Esophagus muscularis mucosa (tissue), 4 donors: Measurements from ENCODE around the gene SYT17. TPM values are rescaled to one million over a fixed set of nuclear protein-coding genes. Genes with fewer than 3 reads are reported as not detected.

ENCODE experiments used
- DNase-seq: peaks from one replicate; pipeline ENCODE4 v3.0.0-alpha.2; 2017; ENCODE audit errors: extremely low spot score
- H3K27ac ChIP-seq, 4 donors: fragments of 200-600 bp; sonication (generic); replicated peaks in 1 of 4; 1 replicate in 3 of 4; 2 replicates in 1 of 4; pipeline ENCODE4 v1.5.1; 2016 to 2019; ENCODE audit warnings: mild to moderate bottlenecking in 1 of 4
- H3K27me3 ChIP-seq, 4 donors: fragments of 200-600 bp; sonication (generic); one replicate each; pipeline versions ENCODE4 v1.5.1 to v1.6.0; 2016 to 2019
- H3K36me3 ChIP-seq, 4 donors: fragments of 200-600 bp; sonication (generic); one replicate each; pipeline ENCODE4 v1.5.1; 2016 to 2019
- H3K4me1 ChIP-seq, 4 donors: fragments of 200-600 bp; sonication (generic); one replicate each; pipeline ENCODE4 v1.5.1; 2016 to 2019
- H3K4me3 ChIP-seq, 4 donors: fragments of 200-600 bp; sonication (generic); 1 replicate in 2 of 4; 2 replicates in 2 of 4; pipeline ENCODE4 v1.5.1; 2016 to 2019; ENCODE audit warnings: mild to moderate bottlenecking in 4 of 4, moderate library complexity in 1 of 4
- H3K9me3 ChIP-seq, 4 donors: fragments of 200-600 bp; sonication (generic); 1 replicate in 3 of 4; 2 replicates in 1 of 4; pipeline ENCODE4 v1.5.1; 2016 to 2019
- EP300 ChIP-seq: sonication (generic); formaldehyde crosslinking; IDR thresholded peaks from one replicate; pipeline ENCODE4 v1.6.1; 2017; ENCODE audit warnings: antibody characterized with exemption
- POLR2A ChIP-seq: fragments of 450-650 bp; IDR thresholded peaks from one replicate; pipeline ENCODE4 v1.6.1; 2017; ENCODE audit warnings: antibody characterized with exemption, moderate library complexity, mild to moderate bottlenecking, low read depth
- POLR2AphosphoS5 ChIP-seq, 2 donors: sonication (generic); formaldehyde crosslinking; IDR thresholded peaks; one replicate each; pipeline ENCODE4 v1.6.1; 2017; ENCODE audit warnings: antibody characterized with exemption in 2 of 2
- WGBS: methylation state at CpG from one replicate; pipeline ENCODE4 v1.1.5; 2018; 5-methylcytosine and 5-hydroxymethylcytosine counted together
- intact Hi-C: fragments of 100-400 bp; cut with DNase I; formaldehyde crosslinking; loops from one replicate; pipeline ENCODE4 v1.15.1; 2023
- total RNA-seq, 4 donors: library from RNA; depleted of rRNA; stranded (reverse); fragments of >200 nt; gene quantifications; one replicate each; pipeline versions ENCODE4 v1.1.0 to v1.2.1, GENCODE V29; 2016
- TF ChIP-seq, protein P1 (sequence below), 3 experiments: fragments of 200-600 bp in 2 of 3; fragments of 450-650 bp in 1 of 3; sonication (generic) in 2 of 3; IDR thresholded peaks; one replicate each; pipeline ENCODE4 v1.5.1; 2017 to 2019; ENCODE audit warnings: antibody characterized with exemption in 3 of 3, mild to moderate bottlenecking in 2 of 3, moderate library complexity in 1 of 3

The SYT17 gene
- total RNA-seq, 4 donors from 2014 or later = 5.0 to 8.7 (median 6.2) TPM

GRCh38 chr16:19179546-19180490 is 11.8 kb downstream of the SYT17 start:
- Histone ChIP-seq H3K4me3 (no peak overlapping the region), H3K27me3 (no peaks in the 10 kb centered on the region), H3K4me1 (peaks cover 0 to 5% (median 0%) of the 10 kb centered on the region in 4 donors), H3K9me3 (no peaks in the 10 kb centered on the region), H3K27ac (no peak overlapping the region), H3K36me3 (no peaks in the 10 kb centered on the region)
- TF ChIP-seq POLR2AphosphoS5 (IDR thresholded peaks at IDR 0.05) = no peak
- no peak for TF ChIP-seq POLR2A
- TF ChIP-seq, protein P1, sequence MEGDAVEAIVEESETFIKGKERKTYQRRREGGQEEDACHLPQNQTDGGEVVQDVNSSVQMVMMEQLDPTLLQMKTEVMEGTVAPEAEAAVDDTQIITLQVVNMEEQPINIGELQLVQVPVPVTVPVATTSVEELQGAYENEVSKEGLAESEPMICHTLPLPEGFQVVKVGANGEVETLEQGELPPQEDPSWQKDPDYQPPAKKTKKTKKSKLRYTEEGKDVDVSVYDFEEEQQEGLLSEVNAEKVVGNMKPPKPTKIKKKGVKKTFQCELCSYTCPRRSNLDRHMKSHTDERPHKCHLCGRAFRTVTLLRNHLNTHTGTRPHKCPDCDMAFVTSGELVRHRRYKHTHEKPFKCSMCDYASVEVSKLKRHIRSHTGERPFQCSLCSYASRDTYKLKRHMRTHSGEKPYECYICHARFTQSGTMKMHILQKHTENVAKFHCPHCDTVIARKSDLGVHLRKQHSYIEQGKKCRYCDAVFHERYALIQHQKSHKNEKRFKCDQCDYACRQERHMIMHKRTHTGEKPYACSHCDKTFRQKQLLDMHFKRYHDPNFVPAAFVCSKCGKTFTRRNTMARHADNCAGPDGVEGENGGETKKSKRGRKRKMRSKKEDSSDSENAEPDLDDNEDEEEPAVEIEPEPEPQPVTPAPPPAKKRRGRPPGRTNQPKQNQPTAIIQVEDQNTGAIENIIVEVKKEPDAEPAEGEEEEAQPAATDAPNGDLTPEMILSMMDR (IDR thresholded peaks at IDR 0.05) = peak; percentile 42 to 54 (median 42)
- no peak for TF ChIP-seq EP300
- DNase-seq = no peak
- WGBS = 67% methylated on average over 24 of the region's 27 CpGs
- intact Hi-C loops = loop anchor here (10.0 kb wide), 1 partner anchor 45 kb away; no protein-coding TSS in a partner anchor

- no peak overlapping the region for H3K4me3 ChIP-seq
- 90% methylated on average over 4 of the region's 4 CpGs for WGBS
- H3K27ac ChIP-seq = no peak overlapping the region
- no peak for DNase-seq
- no peaks in the 10 kb centered on the region for H3K36me3 ChIP-seq
- intact Hi-C loops = no loop called here
- peaks cover 0 to 5% (median 0%) of the 10 kb centered on the region in 4 donors for H3K4me1 ChIP-seq
- H3K27me3 ChIP-seq = no peaks in the 10 kb centered on the region
- no peak for TF ChIP-seq POLR2AphosphoS5 (IDR thresholded peaks at IDR 0.05)
- TF ChIP-seq EP300 = no peak
- TF ChIP-seq, protein P1 (IDR thresholded peaks at IDR 0.05) = no peak
- no peak for TF ChIP-seq POLR2A
- no peaks in the 10 kb centered on the region for H3K9me3 ChIP-seq
Observed at GRCh38 chr16:19180741-19181140, 12.7 kb downstream of the SYT17 start.

- Histone ChIP-seq H3K36me3 (no peaks in the 10 kb centered on the region), H3K9me3 (no peaks in the 10 kb centered on the region), H3K4me1 (peaks cover 0 to 5% (median 0%) of the 10 kb centered on the region in 4 donors), H3K27ac (no peak overlapping the region), H3K4me3 (no peak overlapping the region), H3K27me3 (no peaks in the 10 kb centered on the region)
- intact Hi-C loops = no loop called here
- WGBS = 85% methylated on average over 6 of the region's 6 CpGs
- TF ChIP-seq POLR2A = no peak
- TF ChIP-seq, protein P1 (IDR thresholded peaks at IDR 0.05) = no peak
- TF ChIP-seq EP300 = no peak
- TF ChIP-seq POLR2AphosphoS5 (IDR thresholded peaks at IDR 0.05) = no peak
- DNase-seq = no peak
Observed at GRCh38 chr16:19182481-19182880, 14.4 kb downstream of the SYT17 start.

GRCh38 chr16:19183187-19183586 is 15.1 kb downstream of the SYT17 start:
- intact Hi-C loops = no loop called here
- Histone ChIP-seq H3K9me3 (no peaks in the 10 kb centered on the region), H3K36me3 (no peaks in the 10 kb centered on the region), H3K27ac (no peak overlapping the region), H3K4me1 (peaks cover 0 to 5% (median 0%) of the 10 kb centered on the region in 4 donors), H3K27me3 (no peaks in the 10 kb centered on the region), H3K4me3 (no peak overlapping the region)
- WGBS = 91% methylated on average over 6 of the region's 6 CpGs
- no peak for DNase-seq
- TF ChIP-seq, protein P1 (IDR thresholded peaks at IDR 0.05) = no peak
- TF ChIP-seq POLR2A (no peak), POLR2AphosphoS5 (IDR thresholded peaks at IDR 0.05) (no peak), EP300 (no peak)
